ENCODE data around the gene CLDN3.
"Not testable (repeated sequence)": the region's sequence is repeated elsewhere in the genome, so short reads cannot be mapped to it uniquely, and the experiment has no call there.

The CLDN3 gene

GRCh38 chr7:73770002-73770859, at the start of gene CLDN3:
CLDN3 (minus strand) TSS chr7:73770270; CDS start chr7:73770049, 221 bp downstream.
- DNase-seq = peak in 1 of 2 experiments; percentile 24

GRCh38 chr7:73817121-73817520, 47.1 kb upstream of the CLDN3 start:
- no peak for DNase-seq

GRCh38 chr7:73815436-73815835, 45.4 kb upstream of the CLDN3 start:
- DNase-seq = no peak

- no peak for DNase-seq
These were observed 42.9 kb upstream of the CLDN3 start for GRCh38 chr7:73812996-73813395.

- peak; percentile 68 to 74 for DNase-seq
These were observed 41.7 kb upstream of the CLDN3 start for GRCh38 chr7:73811760-73812168.

GRCh38 chr7:73810998-73811360, 40.9 kb upstream of the CLDN3 start:
- no peak for DNase-seq

- no peak for DNase-seq
These were observed 39.4 kb upstream of the CLDN3 start for GRCh38 chr7:73809467-73809951.

GRCh38 chr7:73802459-73802858, 32.4 kb upstream of the CLDN3 start:
- no peak for DNase-seq

- DNase-seq = no peak
These were observed 31.5 kb upstream of the CLDN3 start for GRCh38 chr7:73801577-73801976.

- no peak for DNase-seq
These were observed 29.4 kb upstream of the CLDN3 start for GRCh38 chr7:73799282-73800141.

GRCh38 chr7:73797176-73797575, 27.1 kb upstream of the CLDN3 start:
- DNase-seq = not testable (repeated sequence)

- DNase-seq = not testable (repeated sequence)
These were observed 26.6 kb upstream of the CLDN3 start for GRCh38 chr7:73796656-73797055.

- DNase-seq = not testable (repeated sequence)
These were observed 25.1 kb upstream of the CLDN3 start for GRCh38 chr7:73795188-73795587.

- DNase-seq = not testable (repeated sequence)
These were observed 21.2 kb upstream of the CLDN3 start for GRCh38 chr7:73791170-73791690.

- no peak for DNase-seq
These were observed 19.0 kb upstream of the CLDN3 start for GRCh38 chr7:73789051-73789450.

GRCh38 chr7:73787786-73788048, 17.6 kb upstream of the CLDN3 start:
- not testable (repeated sequence) for DNase-seq

- no peak for DNase-seq
These were observed 16.5 kb upstream of the CLDN3 start for GRCh38 chr7:73786588-73786987.

GRCh38 chr7:73779517-73779916, 9.4 kb upstream of the CLDN3 start:
- no peak for DNase-seq

GRCh38 chr7:73778801-73779389, 8.8 kb upstream of the CLDN3 start:
- no peak for DNase-seq

GRCh38 chr7:73774923-73775322, 4.9 kb upstream of the CLDN3 start:
- DNase-seq = no peak

- DNase-seq = no peak
These were observed 3.8 kb upstream of the CLDN3 start for GRCh38 chr7:73773700-73774517.

Data from activated CD4-positive, alpha-beta T cell treated with anti-CD3 and anti-CD28 coated beads, Interleukin-2, amount 50 U/mL, for 48 hours (primary cell).